Small intestine (tissue), 7 donors: Measurements from ENCODE around the gene LGALS7. TPM values are rescaled to one million over a fixed set of nuclear protein-coding genes. Genes with fewer than 3 reads are reported as not detected.
"Not testable (repeated sequence)": the region's sequence is repeated elsewhere in the genome, so short reads cannot be mapped to it uniquely, and the experiment has no call there.

Source experiments
- DNase-seq, 2 donors: peaks; one replicate each; pipeline versions ENCODE4 v3.0.0 to v3.0.0-alpha.2; 2013
- FAIRE-seq: peaks from 2 replicates; lab custom pipeline; 2012; peaks lifted over from hg19 to GRCh38; lab: Jason Lieb, UNC
- H3K27ac ChIP-seq, 3 donors: one replicate each; pipeline ENCODE4 v1.5.1; 2013; ENCODE audit warnings: low read length in 2 of 3, mild to moderate bottlenecking in 2 of 3, control low read depth in 1 of 3, inconsistent platforms in 1 of 3, low read depth in 1 of 3, moderate library complexity in 1 of 3
- H3K27me3 ChIP-seq, 3 donors: one replicate each; pipeline ENCODE4 v1.6.1; 2013; ENCODE audit warnings: low read length in 3 of 3, inconsistent platforms in 1 of 3; ENCODE audit not compliant: control insufficient read depth in 3 of 3, insufficient read depth in 3 of 3
- H3K36me3 ChIP-seq, 3 donors: one replicate each; pipeline ENCODE4 v1.6.1; 2013; ENCODE audit warnings: low read length in 3 of 3, inconsistent platforms in 1 of 3, low read depth in 1 of 3, mild to moderate bottlenecking in 1 of 3, moderate library complexity in 1 of 3; ENCODE audit not compliant: control insufficient read depth in 3 of 3, insufficient read depth in 2 of 3
- H3K4me1 ChIP-seq, 3 donors: one replicate each; pipeline ENCODE4 v1.6.1; 2013; ENCODE audit warnings: low read length in 2 of 3, inconsistent platforms in 1 of 3, low read depth in 1 of 3, mild to moderate bottlenecking in 1 of 3, moderate library complexity in 1 of 3; ENCODE audit not compliant: control insufficient read depth in 3 of 3, insufficient read depth in 2 of 3
- H3K4me3 ChIP-seq, 3 donors: one replicate each; pipeline ENCODE4 v1.5.1; 2013; ENCODE audit warnings: low read length in 3 of 3, control low read depth in 1 of 3, inconsistent platforms in 1 of 3, low read depth in 1 of 3, mild to moderate bottlenecking in 1 of 3, moderate library complexity in 1 of 3
- H3K9me3 ChIP-seq, 2 donors: one replicate each; pipeline ENCODE4 v1.6.1; 2013; ENCODE audit warnings: low read depth in 1 of 2, low read length in 1 of 2; ENCODE audit not compliant: control insufficient read depth in 2 of 2, insufficient read depth in 1 of 2
- WGBS, 3 donors: extraction: QIAGEN DNeasy Blood & Tissue Kit; methylation state at CpG; one replicate each; pipeline ENCODE4 v1.1.7; 2013; 5-methylcytosine and 5-hydroxymethylcytosine counted together
- polyA plus RNA-seq, 4 donors: library from polyadenylated mRNA; stranded (reverse) in 3 of 4; unstranded in 1 of 4; fragments of 200-250 nt in 3 of 4; fragments of 120-200 nt in 1 of 4; gene quantifications; one replicate each; pipeline versions ENCODE4 v1.2.1 to v1.2.3, GENCODE V29; 2013
- donor health status: healthy with polysubstance abuse.
- donor health status: control.
- donor health status: control.
- donor health status: Bipolar disorder and iron deficiency.
- donor health status: healthy.

The LGALS7 gene
- polyA plus RNA-seq, 4 donors: 1.1 to 9.2 TPM; not detected in 2

DNA sequence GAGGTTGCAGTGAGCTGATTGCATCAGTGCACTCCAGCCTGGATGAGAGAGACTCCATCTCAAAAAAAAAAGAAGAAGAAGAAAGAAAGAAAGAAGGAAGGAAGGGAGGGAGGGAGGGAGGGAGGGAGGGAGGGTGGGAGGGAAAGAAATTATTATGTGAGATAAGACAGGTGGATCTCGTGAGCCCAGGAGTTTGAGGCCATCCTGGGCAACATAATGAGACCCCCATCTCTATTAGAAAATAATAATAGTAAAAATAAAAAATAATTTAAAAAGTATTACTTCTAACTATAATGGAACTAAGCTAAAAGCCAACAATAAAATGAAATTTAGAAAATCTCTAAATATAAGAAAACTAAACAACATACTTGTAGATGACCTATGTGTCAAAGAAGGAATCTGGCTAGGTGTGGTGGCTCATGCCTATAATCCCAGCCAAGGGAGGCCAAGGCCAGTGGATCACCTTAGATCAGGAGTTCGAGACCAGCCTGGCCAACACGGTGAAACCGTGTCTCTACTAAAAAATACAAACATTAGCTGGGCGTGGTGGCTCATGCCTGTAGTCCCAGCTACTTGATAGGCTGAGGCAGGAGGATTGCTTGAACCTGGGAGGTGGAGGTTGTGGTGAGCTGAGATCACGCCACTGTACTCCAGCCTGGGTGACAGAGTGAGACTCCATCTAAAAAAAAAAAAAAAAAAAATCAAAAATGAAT, 12.4 kb downstream of the LGALS7 start:
- H3K27me3 ChIP-seq, H3K27ac ChIP-seq, H3K36me3 ChIP-seq, H3K9me3 ChIP-seq, DNase-seq, FAIRE-seq, H3K4me3 ChIP-seq: not testable (repeated sequence)
- WGBS, 3 donors: 59 to 71% (median 59%) methylated on average over 6 of the region's 6 CpGs
- H3K4me1 ChIP-seq: peaks cover 0 to 19% (median 0%) of the 10 kb centered on the region in 3 donors

DNA sequence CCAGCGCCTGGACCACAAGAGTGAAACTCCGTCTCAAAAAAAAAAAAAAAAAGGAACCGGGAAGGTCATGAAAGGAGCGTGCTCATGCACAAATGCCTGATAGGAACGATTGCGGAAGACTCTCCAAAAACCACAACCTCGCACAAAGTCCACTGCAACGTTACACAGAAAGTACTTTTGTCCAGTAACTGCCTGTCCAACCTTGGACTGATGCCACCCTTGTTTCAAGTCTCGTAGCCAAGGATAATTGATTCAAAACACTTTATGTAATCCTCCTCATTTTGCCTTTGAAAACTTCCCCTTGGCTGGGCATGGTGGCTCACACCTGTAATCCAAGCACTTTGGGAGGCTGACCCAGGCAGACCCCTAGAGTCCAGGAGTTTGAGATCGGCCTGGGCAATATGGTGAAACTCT, 13.7 kb downstream of the LGALS7 start:
- 18 to 55% (median 26%) methylated on average over 8 to 10 of the region's 10 CpGs for WGBS, 3 donors
- Histone ChIP-seq H3K36me3 (no peaks in the 10 kb centered on the region), H3K27me3 (no peaks in the 10 kb centered on the region), H3K9me3 (peaks cover 0 to 2% of the 10 kb centered on the region in 2 donors), H3K4me3 (no peak overlapping the region), H3K27ac (peak overlapping the region in 2 of 3 donors; percentile 76 to 80), H3K4me1 (peaks cover 0 to 17% (median 0%) of the 10 kb centered on the region in 3 donors)
- DNase-seq: peak; percentile 65 to 91
- no peak for FAIRE-seq

DNA sequence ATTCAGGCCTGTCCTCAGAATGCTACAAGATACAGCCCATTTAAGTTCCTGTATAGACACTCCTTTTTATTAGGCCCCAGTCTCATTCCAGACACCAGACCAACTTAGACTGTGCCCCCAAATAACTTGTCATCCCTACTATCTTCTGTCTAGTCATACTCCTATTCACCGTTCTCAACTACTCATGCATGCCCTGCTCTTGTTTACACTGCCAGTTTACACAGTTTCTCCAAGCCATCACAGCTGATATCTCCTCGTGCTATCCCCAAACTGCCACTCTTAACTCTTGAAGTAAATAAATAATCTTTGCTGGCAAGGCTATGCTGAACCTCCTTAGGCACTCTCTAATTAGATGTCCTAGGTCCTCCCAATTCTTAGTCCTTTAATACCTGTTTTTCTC, 19.1 kb downstream of the LGALS7 start:
- not testable (repeated sequence) for FAIRE-seq, H3K27ac ChIP-seq, H3K4me1 ChIP-seq, H3K36me3 ChIP-seq, H3K27me3 ChIP-seq, H3K4me3 ChIP-seq, H3K9me3 ChIP-seq, DNase-seq
- WGBS, 3 donors: 25 to 77% methylated on average over 2 of the region's 2 CpGs; no CpG with 5 or more reads in 1 of the 3 donors

DNA sequence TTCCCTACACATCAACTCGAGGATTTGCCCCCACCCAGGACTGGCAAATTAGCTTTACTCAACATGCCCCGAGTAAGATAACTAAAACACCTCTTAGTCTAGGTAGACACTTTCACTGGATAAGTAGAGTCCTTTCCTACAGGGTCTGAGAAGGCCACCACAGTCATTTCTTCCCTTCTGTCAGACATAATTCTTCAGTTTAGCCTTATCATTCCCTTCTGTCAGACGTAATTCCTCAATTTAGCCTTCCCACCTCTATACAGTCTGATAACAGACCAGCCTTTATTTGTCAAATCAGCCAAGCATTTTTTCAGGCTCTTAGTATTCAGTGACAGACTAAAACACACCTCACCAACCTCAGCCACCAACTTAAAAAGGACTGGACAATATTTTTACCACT, 19.5 kb downstream of the LGALS7 start:
- H3K27ac ChIP-seq, H3K36me3 ChIP-seq, H3K4me1 ChIP-seq, H3K9me3 ChIP-seq, H3K27me3 ChIP-seq, H3K4me3 ChIP-seq, FAIRE-seq, DNase-seq: not testable (repeated sequence)
- WGBS, 3 donors: 51 to 65% (median 63%) methylated on average over 3 of the region's 3 CpGs

DNA sequence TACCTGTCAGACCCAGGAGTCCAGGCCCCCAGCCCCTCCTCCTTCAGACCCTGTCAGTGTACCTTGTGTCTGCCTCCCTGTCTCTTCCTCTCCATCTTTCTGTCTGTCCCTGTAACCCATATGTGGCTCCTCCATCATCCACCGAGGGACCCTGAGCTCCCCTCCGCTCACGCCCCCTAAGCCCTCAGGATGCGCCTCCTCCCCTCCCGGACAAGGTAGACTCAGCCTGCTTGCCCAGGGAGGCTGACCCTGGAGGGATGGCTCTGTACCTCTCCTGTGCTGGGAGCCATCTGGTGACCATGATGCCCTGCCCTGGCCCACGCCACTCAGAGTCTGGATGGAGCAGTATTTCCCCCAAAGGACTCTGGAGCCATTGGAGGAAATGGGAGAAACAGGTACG, 28.0 kb downstream of the LGALS7 start:
- Histone ChIP-seq H3K9me3 (no peaks in the 10 kb centered on the region), H3K4me3 (no peak overlapping the region), H3K4me1 (no peaks in the 10 kb centered on the region), H3K27ac (no peak overlapping the region), H3K27me3 (no peaks in the 10 kb centered on the region), H3K36me3 (no peaks in the 10 kb centered on the region)
- no peak for DNase-seq
- no peak for FAIRE-seq
- WGBS, 3 donors: 80 to 85% (median 83%) methylated on average over 7 of the region's 7 CpGs

DNA sequence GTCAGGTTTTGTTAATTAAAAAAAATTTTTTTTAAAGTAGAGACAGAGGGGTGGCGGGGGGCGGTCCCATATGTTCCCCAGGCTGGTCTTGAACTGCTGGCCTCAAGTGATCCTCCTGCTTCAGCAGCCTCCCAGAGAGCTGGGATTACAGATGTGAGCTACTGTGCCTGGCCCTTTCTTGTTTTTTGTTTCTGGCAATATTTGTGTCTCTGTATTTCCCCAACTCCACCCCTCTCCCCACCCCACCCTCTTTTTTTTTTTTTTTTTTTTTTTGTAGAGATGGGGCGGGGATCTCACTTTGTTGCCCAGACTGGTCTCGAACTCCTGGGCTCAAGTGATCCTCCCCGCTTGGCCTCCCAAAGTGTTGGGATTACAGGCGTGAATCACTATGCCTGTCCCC, 28.4 kb downstream of the LGALS7 start:
- H3K27me3 ChIP-seq: no peaks in the 10 kb centered on the region
- H3K4me1 ChIP-seq: no peaks in the 10 kb centered on the region
- FAIRE-seq (no peak), DNase-seq (no peak)
- H3K9me3 ChIP-seq: no peaks in the 10 kb centered on the region
- H3K36me3 ChIP-seq: no peaks in the 10 kb centered on the region
- no peak overlapping the region for H3K4me3 ChIP-seq
- WGBS, 3 donors: 80 to 86% (median 84%) methylated on average over 6 of the region's 6 CpGs
- no peak overlapping the region for H3K27ac ChIP-seq

DNA sequence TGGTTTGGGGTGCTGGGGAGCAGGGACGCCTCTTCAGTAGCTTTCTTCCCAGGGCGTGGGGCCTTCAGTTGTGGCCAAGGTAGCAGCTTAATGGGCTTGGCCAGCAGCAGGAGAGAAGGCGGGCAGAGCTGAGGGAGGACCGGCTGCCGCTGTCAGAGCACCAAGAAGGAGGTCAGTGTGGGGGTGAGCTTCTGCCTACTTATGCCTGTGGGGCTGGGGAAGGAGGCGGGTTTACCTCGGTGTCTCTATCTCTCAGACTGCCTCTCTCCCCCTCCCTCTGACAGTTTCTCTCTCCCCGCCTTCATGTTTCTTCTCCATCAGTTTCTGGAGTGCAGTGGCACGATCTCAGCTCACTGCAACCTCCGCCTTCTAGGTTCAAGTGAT, 29.0 kb downstream of the LGALS7 start, which contains the start of gene CAPN12:
TSS of gene CAPN12 (minus strand) at position 177 of the 384 bp plus-strand sequence. CDS start 309 bp downstream, outside the sequence.
- no peaks in the 10 kb centered on the region for H3K9me3 ChIP-seq
- no peaks in the 10 kb centered on the region for H3K27me3 ChIP-seq
- no peaks in the 10 kb centered on the region for H3K36me3 ChIP-seq
- DNase-seq (no peak), FAIRE-seq (no peak)
- WGBS, 3 donors: 82 to 88% (median 84%) methylated on average over 7 to 10 of the region's 10 CpGs
- no peak within 1 kb of the TSS for H3K27ac ChIP-seq
- H3K4me1 ChIP-seq: no peaks in the 10 kb centered on the region
- no peak within 1 kb of the TSS for H3K4me3 ChIP-seq

DNA sequence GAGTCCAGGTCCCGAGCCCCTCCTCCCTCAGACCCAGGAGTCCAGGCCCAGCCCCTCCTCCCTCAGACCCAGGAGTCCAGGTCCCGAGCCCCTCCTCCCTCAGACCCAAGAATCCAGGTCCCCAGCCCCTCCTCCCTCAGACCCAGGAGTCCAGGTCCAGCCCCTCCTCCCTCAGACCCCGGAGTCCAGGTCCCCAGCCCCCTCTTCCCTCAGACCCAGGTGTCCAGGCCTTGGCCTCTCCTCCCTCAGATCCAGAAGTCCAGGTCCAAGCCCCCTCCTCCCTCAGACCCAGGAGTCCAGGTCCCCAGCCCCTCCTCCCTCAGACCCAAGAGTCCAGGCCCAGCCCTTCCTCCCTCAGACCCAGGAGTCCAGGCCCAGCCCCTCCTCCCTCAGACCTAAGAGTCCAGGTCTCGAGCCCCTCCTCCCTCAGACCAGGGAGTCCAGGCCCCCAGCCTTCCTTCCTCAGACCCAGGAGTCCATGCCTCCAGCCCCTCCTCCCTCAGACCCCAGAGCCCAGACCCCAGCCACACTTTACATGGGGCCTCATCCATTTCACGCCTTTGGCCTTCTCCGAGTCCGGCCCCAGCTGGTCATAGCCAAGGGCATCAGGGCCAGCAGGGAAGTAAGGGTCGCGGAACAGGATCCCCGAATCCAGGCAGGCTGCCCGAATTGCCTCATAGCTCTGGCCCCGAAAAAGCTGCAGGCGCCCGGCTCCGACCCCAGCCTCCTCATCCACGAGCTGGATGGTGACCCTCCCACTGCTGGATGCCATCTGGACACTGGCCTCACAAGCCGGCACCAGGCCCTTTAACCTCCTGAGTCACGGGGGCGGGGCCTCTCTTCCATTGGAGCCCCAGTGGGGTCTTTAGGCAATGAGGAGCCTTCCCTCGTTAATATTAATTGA, 29.7 kb downstream of the LGALS7 start:
- no peak for FAIRE-seq
- no peaks in the 10 kb centered on the region for H3K9me3 ChIP-seq
- H3K27ac ChIP-seq: no peak overlapping the region
- no peak for DNase-seq
- 79 to 82% (median 81%) methylated on average over 18 to 20 of the region's 20 CpGs for WGBS, 3 donors
- H3K27me3 ChIP-seq: no peaks in the 10 kb centered on the region
- no peak overlapping the region for H3K4me3 ChIP-seq
- H3K4me1 ChIP-seq: no peaks in the 10 kb centered on the region
- H3K36me3 ChIP-seq: peaks cover 0 to 3% (median 0%) of the 10 kb centered on the region in 3 donors
